Fibroblast of skin of left quadriceps (primary cell): ENCODE results near the gene SRPK3.

Experiments used
- DNase-seq, 2 experiments: peaks; one replicate each; pipeline ENCODE4 v3.0.0-alpha.2; 2013; ENCODE audit warnings: low read depth in 2 of 2

The SRPK3 gene

DNA sequence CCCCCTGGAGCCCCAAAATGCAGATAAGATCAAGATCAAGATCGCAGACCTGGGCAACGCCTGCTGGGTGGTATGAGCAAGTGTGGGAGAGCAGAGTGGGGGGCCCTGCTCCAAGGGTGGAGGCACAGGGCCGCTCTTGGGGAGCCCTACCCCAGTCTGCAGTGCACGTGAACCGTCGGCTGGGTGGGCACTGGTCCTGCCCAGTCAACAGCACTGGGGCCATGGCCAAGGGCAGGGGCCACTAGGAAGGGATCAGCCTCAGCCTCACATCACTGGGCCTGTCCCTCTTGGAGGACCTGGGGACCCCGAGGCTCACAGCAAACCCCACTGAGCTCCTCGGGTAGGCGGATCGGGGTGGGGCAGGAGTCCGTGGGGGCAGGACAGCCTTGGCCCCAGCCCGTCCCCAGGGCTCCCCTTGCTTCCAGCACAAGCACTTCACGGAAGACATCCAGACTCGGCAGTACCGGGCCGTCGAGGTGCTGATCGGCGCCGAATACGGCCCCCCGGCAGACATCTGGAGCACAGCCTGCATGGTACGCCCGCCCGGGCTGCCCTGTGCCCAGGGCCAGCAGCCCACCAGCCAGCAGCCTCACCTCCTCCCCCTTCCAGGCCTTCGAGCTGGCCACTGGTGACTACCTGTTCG, 3.6 kb downstream of the SRPK3 start:
- no peak for DNase-seq

GRCh38 chrX:153786669-153787068, 5.8 kb downstream of the SRPK3 start:
- no peak for DNase-seq

DNA sequence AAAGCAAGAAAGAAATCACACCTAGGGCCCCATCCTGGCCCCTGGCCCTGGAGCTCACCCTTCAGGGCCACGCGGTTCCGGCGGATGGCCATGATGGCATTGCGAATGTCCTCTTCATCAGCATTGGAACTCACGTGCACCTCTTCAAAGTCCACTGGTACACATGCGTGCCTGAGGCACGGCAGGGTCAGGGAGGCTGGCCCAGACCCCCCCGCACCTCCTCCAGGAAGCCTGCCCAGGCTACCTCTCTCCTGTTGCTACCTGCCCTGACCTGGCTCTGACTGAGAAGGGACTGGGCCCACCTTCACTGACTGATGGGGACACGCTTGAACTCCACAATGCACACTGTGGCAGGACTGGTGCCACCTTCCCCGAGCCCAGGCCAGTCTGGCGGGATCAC, 8.8 kb downstream of the SRPK3 start:
- DNase-seq: no peak

GRCh38 chrX:153791104-153791852, 10.4 kb downstream of the SRPK3 start:
- no peak for DNase-seq

GRCh38 chrX:153792368-153792767, 11.5 kb downstream of the SRPK3 start:
- DNase-seq: no peak

DNA sequence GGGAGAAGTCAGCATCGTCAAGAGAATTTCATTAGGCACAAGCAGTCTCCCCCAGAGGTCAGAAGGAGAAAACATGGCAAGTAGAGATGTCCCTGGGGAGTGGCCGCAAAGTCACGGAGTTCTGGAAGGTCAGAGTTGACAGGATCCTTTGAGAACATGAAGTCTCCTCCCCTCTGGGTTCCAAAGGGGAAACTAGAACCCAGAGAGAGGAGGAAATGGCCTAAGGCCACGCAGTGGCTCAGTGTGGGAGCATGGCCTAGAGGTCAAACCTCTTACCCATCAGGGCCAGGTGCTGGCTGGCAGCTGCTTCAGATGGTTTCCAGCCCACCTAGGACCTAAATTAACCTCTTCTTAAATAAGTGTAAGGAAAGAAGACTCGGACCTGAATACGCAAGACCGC, 12.4 kb downstream of the SRPK3 start:
- DNase-seq: no peak

- DNase-seq: peak; percentile 84 to 86
Measured at GRCh38 chrX:153794018-153794896, 13.4 kb downstream of the SRPK3 start, which contains the start of the genes IDH3G and SSR4. Gene IDH3G (minus strand): TSS chrX:153794375. CDS start chrX:153794326, 49 bp downstream. Gene SSR4 (plus strand): TSS chrX:153794668. CDS start chrX:153794688, 20 bp downstream.

GRCh38 chrX:153794897-153795816, 14.3 kb downstream of the SRPK3 start:
- no peak for DNase-seq

GRCh38 chrX:153797415-153798015, 16.7 kb downstream of the SRPK3 start:
- DNase-seq: no peak

- DNase-seq: no peak
Measured at GRCh38 chrX:153799326-153799725, 18.5 kb downstream of the SRPK3 start.

GRCh38 chrX:153800177-153800722, 19.4 kb downstream of the SRPK3 start:
- no peak for DNase-seq

DNA sequence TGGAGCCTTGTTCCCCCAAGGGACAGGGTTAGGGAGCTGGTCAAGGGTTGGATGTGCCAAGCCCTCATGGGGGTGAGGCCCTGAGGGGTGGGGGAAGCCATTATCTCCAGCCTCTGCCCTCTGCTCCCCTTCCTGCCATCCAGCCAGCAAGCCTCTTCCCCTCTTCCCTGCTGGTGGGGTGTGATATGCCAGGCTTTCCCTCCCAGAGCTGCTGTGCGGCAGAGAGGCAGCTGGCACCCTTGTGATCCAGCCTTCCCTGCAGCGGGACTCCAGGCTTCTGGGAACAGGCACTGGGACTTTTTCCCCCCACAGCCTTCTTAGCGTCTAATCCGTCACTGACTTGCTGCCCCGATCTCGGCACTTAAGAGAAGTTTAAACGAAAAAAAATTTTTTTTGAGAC, 19.9 kb downstream of the SRPK3 start:
- DNase-seq: no peak

DNA sequence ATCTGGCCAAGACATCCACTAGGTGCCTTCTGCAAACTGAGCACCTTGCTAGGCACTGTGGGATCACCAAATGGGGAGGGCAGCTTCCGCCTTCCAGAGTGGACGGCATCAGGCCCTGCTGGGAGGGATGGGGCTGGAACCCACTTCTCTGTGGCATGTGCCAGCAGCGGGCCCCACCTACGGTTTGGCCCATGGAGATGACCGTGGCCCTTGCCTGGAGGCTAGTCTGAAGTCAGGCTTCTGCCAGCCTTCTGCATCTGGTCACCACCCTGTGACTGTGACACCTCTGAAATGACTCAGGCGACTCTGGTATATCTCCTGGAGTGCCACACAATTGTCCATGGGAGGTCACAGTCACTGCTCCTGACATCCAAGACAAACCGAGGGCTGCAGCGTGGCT, 20.8 kb downstream of the SRPK3 start:
- no peak for DNase-seq

DNA sequence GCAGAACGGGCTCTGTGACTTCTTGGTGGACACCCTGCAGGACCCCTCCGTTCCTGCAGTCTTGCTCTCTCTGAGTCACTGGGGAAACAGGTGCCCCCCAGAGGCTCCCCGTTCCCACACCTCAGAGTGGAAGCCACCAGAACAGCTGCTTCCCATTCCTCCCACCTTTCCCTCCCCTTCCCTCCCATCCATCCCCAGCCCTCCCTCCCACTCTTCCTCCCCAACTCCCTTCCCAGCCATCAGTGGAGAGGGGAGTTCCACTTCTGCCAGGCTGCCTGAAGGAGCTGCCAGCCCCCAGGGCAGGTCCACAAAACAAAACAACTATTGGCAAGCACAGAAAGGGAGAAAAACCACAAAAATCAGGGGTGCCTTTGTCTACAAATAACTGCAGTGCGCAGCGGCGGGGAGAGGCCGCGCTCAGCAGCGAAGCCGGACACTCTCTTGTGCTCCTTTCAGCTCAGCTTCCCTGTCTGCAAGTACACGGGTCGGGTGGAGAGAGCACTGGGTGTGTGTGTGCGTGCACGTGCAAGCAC, 21.7 kb downstream of the SRPK3 start:
- DNase-seq: no peak

DNA sequence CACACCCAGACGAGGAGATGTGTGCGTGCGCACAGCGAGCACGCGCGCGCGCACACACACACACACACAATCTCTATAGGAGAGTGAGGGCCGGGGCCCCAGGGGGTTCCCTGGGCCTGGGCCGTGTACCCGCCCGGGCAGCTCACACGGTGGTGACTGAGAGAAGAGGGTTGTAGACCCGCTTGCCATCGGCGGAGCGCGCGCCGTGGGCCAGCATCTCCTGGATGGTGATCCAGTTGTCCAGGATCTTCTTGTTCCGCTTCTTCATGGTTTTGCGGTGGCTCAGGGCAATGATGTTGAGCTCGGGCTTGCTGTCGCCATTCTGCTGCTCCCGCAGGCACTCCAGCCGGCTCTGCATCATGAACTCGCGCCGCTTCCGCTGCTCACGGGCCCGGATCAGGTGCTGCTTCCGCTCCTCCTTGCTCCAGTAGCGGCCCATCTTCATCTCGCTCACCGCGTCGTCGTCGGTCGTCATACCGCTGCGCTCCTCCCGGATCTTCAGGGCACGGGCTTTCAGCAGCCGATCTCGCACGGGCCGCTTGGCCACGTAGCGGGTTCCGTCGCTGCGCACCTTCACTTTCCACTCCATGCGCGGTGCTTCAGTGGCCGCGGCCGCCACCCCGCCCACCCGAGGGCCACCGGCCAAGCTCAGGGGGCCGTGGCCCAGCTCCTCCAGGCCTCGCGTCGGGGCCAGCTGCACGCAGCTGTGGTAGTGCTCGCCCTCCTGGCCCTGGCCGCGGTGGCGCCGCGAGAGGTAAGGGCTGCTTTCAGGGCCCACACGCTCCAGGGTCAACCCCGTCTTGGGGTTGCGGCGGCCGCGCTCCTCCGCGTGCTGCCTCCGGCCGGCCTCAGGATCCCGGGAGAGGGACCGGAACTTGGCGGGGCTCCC, 22.6 kb downstream of the SRPK3 start:
- no peak for DNase-seq

DNA sequence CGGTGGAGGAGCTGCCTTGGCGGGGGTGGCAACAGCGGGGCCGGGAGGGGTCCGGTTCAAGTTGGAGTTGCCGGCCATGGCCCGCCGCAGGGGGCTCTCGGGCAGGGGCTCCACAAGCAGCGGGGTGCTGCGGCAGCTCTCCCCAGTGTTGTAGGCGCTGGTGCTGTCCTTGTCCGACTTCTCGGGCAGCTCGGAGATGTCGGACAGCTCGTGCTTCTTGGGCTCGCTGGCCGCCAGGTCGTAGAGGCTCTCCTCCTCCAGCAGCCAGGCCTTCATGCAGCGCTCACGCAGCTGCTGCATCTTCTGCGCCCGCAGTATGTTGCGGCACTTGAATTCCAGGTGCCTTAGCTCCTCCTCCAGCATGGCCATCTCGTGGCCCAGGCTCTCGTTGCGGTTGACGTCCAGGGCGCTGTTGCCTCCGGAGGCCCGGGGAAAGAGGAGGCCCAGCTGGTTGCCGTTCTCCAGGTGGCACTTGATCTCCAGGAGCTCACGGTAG, 23.3 kb downstream of the SRPK3 start:
- no peak for DNase-seq

- DNase-seq: no peak
Measured at GRCh38 chrX:153804621-153805020, 23.8 kb downstream of the SRPK3 start.

DNA sequence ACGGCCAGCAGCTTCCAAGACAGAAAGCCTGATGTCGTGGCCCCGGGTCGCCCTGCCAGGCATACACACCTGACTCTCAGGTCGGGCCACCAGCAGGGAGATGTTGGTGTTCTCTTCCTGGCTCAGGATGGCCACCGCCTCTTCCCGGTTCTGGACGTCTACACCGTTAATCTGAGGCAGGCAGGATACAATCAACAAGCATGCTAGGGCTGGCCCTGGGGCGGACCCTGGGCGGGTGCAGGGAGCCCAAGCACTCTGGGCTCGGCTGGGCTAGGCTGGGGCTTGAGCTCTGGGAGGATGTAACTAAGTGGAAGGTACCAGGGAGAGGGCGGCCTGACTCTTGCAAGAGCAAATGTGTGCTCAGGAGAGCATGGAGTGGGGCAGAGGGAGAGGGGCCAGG, 24.6 kb downstream of the SRPK3 start:
- no peak for DNase-seq

DNA sequence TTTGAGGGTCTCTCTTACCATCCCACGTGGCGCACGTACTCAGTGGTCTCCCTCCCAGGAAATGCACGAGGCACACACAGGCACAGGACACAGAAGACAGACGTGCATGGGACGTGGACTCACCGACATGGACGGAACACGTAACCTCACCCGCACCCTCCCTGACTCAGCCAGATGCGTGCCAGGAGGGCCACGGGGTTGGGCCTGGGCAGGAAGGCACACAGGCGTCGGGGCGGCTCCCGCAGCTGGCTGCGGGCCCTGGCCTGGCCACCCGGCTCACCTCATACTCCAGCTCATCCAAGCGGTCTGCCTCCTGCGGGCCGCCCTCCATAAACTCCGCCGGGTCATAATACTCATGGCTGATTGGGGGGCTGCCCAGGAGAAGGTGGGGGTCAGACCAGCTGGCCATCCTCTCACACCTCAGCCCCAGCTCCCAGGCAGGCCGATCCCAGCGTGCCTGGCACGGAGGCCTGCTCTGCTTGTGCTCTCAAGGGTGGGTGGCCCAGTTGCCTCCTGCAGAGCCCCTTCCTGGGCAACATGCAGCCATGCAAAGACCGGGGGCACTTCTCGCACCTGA, 26.2 kb downstream of the SRPK3 start:
- DNase-seq: no peak
